ENCODE measurements around the gene ARRB2.

Gene ARRB2

DNA sequence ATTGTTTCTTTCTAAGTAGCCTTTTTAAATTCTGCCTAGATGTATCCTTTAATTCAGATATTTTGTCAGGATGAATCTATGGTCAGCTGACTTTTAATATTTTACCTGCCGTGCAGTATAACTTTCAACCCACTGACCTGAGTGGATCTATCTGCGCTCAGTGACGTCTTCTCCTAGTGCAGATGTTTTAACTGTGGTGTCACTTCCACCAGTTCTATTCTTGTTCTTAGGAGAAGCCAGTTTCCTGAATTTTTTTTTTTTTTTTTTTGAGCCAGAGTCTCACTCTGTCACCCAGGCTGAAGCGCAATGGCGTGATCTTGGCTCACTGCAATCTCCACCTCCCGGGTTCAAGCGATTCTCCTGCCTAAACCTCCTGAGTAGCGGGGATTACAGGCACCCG is 56.3 kb downstream of the ARRB2 start:
- no peak for DNase-seq

DNA sequence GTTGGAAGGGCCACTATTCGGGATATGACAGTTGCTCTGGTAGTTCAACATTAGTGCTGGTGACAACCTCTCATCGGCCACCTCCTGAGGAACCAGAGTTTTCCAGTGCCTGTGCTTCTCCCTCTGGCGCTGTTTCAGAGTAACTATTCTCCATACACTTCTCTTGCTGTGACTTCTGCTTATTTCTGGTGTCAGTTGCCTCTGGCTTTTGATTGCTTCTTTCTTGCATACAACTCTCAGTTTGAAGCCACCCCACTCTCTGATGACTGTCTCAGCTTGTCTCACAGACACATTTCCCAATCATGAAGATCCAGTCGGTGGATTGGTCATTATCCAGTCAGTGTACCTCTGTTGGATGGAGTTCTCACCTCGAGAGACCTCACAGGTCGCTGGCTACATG is 57.9 kb downstream of the ARRB2 start:
- no peak for DNase-seq

DNA sequence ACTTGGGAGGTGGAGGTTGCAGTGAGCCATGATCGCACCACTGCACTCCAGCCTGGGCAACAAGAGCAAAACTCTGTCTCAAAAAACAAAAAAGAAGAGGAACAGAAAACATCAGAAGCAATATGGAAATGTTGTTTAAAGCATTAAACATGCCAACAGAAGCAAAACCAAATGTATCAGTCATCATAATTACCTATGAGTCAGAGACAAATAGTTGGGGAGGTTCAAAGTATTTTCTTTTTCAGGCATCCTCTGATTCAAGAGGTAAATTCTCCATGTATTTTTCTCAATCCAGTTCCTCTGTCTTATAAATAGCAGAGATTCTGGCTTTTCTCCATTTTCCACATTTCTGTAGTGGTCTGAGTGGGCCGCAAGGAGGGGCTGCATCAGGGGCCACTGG is 59.2 kb downstream of the ARRB2 start:
- DNase-seq = no peak

Measured in activated CD4-positive, alpha-beta T cell treated with anti-CD3 and anti-CD28 coated beads, Interleukin-2, amount 50 U/mL, for 4 hours (primary cell).